Measurements from ENCODE around the gene GOLT1A.

GOLT1A gene

GRCh38 chr1:204190212-204191211, 23.3 kb downstream of the GOLT1A start:
- DNase-seq, result peak; percentile 91

GRCh38 chr1:204188959-204189639, 24.7 kb downstream of the GOLT1A start:
- DNase-seq, result no peak

GRCh38 chr1:204186597-204186996, 27.2 kb downstream of the GOLT1A start:
- DNase-seq, result no peak

- no peak for DNase-seq
Measured at GRCh38 chr1:204181116-204181515, 32.7 kb downstream of the GOLT1A start.

GRCh38 chr1:204180133-204180532, 33.7 kb downstream of the GOLT1A start:
- no peak for DNase-seq

- DNase-seq, result peak; percentile 28
Measured at GRCh38 chr1:204178487-204179281, 35.1 kb downstream of the GOLT1A start.

- DNase-seq, result peak; percentile 90
Measured at GRCh38 chr1:204177133-204177532, 36.7 kb downstream of the GOLT1A start.

GRCh38 chr1:204176049-204176448, 37.7 kb downstream of the GOLT1A start:
- DNase-seq, result no peak

- DNase-seq, result no peak
Measured at GRCh38 chr1:204174958-204175357, 38.8 kb downstream of the GOLT1A start.

GRCh38 chr1:204172404-204173029, 41.3 kb downstream of the GOLT1A start:
- DNase-seq, result no peak

- DNase-seq, result peak; percentile 63
Measured at GRCh38 chr1:204171751-204172178, 42.0 kb downstream of the GOLT1A start.

- no peak for DNase-seq
Measured at GRCh38 chr1:204170494-204171155, 43.2 kb downstream of the GOLT1A start.

GRCh38 chr1:204169858-204170257, 43.9 kb downstream of the GOLT1A start:
- DNase-seq, result no peak

- no peak for DNase-seq
Measured at GRCh38 chr1:204167730-204168129, 46.1 kb downstream of the GOLT1A start.

- DNase-seq, result no peak
Measured at GRCh38 chr1:204166219-204166618, 47.6 kb downstream of the GOLT1A start, which contains the start of gene REN. Gene REN (minus strand): TSS chr1:204166337. CDS start chr1:204166293, 44 bp downstream.

- DNase-seq, result peak; percentile 43
Measured at GRCh38 chr1:204162494-204163074, 51.2 kb downstream of the GOLT1A start.

GRCh38 chr1:204161609-204162493, 51.9 kb downstream of the GOLT1A start:
- DNase-seq, result no peak

- no peak for DNase-seq
Measured at GRCh38 chr1:204157962-204158361, 55.8 kb downstream of the GOLT1A start.

- no peak for DNase-seq
Measured at GRCh38 chr1:204155881-204156280, 57.9 kb downstream of the GOLT1A start.

- DNase-seq, result no peak
Measured at GRCh38 chr1:204154568-204155255, 59.1 kb downstream of the GOLT1A start.

All from MV-4-11 (cell line).